HG02885 (cell line): ENCODE results near the gene IFI27L1.

Experiments
- ATAC-seq: cut with Tn5 transposase; IDR thresholded peaks from one replicate; pipeline ENCODE4 v1.9.1; 2021; ENCODE audit warnings: mild to moderate bottlenecking; ENCODE audit not compliant: unreplicated experiment, poor library complexity

IFI27L1 gene

DNA sequence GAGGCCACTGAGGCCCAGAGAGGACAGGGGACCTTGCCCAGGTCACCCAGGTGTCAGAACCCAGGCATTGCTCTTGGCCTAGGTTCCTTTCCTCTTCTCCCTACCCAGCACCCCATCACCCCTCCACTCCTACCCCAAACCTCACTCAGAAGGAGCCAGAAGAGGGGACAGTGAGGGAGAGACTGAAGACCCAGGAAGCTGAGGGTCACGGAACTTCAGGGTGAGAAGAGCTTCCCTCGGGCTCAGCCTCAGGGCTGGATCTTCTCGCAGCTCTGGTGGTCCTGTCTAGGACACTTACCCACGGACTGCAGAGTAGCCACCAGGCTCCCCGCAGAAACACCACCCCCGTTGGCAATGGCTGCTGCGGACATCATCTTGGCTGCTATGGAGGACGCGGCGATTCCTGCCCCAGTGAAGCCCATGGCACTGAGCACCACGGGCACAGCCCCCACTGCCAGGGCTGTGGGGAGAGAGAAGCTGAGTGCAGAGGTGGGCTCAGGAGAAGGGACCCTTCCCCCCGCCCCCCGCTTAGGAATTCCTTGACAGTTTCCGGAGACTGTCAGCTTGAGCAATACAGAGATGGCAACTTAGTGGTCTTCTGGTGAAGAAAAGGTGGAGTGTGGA lies 47.2 kb downstream of the IFI27L1 start:
- no peak for ATAC-seq

DNA sequence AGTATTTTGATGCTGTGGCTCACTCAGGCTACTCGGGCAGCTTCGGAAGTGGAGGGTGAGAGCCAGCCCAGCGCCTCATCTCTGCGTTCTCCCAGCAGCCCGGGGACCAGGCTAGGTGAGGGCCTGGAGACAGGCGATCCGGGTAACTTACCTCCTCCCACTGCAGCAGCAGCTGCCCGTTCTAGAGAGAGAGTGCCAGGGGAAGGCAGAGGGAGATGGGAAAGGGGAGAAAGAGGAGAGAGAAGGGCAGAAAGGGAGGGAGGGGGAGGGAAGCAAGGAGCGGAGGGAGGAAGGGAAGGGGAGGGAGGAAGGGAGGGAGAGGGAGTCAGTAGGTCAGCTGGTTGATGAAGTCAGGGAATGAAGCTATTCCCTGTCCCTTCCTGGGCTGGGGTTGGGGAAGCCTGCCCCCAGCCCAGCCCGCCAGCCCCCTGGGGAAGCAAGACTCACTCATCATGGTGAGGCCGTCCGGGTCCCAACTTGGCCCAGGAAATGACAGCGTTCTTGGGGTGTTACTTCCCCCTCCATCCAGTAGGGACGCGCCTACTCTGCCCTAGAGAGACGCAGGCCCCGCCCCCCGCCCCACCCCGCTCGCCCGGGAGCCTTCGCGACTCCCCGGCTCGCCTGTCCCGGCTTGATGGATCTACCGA lies 48.1 kb downstream of the IFI27L1 start, which contains the start of gene IFI27L2:
Gene IFI27L2, minus strand, starts transcription at position 494 of the 647 bp plus-strand sequence. Its CDS starts 40 bp downstream, at position 454.
- peak; percentile 91 for ATAC-seq

DNA sequence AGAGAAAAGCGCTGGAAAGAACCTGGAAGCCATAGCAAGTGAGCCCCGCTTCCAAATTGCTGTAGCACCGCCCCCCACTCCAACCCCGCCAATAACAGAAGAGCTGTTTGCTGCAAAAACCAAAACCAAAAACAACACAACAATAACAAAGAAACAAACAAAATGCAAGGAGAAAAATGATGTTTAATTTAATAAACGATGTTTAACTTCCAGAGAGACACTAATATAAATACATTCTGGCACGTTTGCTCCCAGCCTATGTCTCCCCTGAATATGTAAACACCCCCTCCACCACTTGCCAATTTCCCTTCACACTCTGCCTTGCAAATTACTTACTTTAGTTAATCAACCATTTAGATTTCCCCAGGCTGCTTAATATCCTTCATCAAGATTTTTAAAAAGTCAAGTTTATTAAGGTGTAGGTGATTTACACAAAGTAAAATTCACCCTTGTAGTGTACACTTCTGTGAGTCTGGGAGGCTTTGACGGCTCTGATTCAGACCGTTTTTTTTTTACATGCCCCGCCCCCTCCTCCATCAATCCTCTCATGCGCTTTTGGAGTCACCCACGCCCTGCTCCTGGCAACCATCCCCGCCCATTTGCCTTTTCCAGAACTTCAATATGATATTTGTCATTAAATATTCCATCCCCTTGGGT lies 48.8 kb downstream of the IFI27L1 start:
- ATAC-seq: no peak

DNA sequence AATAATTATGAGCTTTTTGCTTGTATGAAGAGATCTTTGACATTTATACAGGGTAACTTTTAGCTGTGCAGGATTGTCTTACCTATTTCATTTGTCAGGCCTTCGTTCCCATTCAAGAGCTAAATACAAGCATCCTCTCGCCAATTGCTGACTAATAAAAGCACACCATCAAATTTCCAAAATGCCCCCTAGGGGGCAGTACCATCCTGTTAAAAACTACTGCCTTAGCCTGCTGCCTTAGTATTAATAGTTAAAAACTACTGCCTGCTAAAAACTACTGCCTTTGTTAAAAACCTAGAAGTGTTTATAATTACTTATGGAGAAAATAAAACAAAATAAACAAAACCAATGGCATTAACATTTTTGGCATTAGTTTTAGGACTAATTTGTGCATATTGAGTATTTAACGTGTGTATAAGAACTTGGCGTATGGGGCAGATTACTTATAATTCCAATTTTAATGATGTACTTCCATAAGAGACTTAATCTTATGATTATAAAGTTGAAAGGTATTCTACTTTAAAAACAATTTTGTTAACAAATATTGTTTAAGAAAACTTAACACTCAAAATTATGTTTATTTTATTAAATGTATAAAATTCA lies 51.3 kb downstream of the IFI27L1 start:
- no peak for ATAC-seq

DNA sequence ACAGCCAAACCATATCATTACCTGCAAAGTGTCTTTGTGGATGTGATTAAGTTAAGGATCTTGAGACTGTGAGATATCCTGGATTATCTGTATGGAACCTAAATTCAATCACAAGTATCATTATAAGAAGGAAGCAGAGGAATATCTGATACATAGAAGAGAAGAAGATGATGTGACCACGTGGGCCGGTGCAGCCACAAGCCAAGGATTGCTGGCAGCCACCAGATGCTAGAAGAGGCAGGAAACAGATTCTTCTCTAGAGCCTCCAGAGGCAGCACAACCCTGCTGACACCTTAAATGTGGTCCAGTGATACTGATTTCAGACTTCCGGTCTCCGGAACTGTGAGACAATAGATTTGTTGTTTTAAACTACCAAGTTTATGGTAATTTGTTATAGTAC lies 54.4 kb downstream of the IFI27L1 start:
- no peak for ATAC-seq

DNA sequence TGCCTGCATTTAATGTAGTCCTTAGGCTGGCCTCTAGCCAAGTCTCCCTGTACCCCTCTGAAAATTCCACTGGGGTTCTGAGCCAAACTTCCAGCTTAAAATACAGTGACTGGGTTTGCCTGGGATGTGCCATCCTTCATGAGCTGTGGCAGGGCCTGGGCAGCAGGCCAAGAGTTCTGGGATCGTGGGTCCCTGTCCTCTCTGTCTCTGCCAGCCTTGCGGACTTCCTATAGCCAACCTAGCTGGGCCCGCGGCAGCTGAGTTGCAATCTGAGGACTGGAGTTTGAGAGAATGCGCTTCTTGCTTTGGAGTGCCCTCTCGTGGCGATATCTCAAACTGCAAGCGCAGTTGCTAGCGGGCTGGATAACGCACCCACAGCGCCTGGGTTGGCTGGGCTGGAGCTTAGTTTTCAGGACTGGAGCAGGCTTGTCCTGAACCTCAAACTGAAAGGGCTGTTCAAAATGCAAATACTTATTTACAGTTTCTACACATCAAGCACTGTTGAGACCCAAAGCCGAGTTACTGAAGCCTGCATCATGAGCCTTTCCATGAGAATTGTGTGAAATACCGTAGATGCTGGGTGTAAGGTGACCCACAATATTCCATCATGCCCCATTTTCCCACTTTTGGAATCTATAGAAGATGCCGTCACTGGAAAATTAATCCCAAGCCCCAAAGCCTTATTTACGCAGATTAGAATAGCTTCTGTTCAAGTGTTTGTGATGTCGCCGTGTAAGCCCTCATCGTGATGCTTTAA lies 55.6 kb downstream of the IFI27L1 start:
- peak; percentile 81 for ATAC-seq

DNA sequence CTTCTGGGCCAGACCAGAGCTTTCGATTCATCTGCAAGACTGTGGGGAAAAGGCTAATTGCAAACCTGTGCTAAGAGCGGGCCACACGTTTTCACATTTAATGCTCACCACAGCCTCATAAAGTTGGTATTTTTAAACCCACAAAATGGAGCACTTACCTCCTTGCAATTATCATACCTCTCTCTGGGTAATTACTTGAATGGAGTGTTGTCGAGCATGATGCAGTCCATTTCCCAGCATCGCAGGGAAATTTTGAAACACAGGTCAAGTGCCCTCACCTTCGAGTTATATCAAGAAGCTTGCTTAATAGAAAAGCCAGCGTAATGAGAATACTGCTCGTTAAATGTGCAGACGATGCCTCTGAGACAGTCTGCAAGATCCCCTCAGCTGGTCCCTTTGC lies 57.1 kb downstream of the IFI27L1 start:
- no peak for ATAC-seq

DNA sequence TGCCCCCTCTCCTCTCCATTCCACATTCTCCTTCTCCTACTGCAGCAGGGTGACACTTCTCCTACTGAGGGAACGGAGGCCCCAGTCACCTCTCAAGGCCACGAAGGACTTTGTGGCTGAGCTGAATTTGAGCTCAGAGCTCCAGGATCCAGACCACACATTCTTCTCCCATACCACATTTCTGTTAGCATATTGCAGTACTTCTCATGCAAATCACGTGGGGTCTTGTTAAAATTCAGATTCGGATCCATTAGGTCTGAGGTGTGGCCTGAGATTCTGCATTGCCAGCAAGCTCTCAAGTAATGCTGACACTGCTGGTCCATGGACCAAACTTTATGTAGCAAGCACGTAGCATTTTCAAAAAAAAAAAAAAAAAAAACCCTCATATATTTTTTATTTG lies 57.9 kb downstream of the IFI27L1 start:
- no peak for ATAC-seq

DNA sequence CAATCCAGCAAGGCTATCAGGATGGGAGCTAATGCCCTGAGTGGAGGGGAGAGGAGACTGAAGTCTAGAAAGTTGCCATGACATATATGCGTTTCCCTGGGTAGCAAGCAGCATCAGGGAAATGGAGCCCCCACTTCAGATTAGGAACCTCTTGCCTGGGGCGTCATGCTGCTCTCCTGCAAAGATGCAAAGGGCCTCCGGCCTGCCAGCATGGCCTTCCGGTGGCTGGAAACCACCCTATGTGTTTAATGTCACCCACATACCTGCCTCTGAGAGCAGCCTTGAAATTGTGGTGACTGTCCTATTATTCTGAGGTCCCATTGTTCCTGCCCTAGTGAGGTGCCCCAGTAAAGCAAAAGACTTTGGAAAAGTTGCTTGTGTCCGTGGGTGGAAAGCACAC lies 58.3 kb downstream of the IFI27L1 start:
- ATAC-seq: no peak

DNA sequence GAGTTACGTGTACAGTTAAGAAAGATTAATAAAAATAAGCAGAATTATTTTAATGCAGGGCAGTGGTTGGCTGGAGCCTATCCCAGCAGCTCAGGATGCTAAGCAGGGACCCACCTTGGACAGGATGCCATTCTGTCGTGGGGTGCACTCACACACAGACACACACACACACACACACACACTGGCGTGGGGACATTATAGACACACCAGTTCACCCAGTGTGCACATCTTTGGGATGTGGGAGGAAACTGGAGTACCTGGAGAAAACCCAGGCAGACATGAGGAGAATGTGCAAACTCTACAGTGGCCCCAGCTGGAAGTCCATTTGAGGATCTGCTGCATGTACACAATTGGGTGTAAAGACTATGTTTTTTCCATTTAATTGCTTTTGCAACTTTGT lies 61.1 kb downstream of the IFI27L1 start:
- ATAC-seq: no peak

DNA sequence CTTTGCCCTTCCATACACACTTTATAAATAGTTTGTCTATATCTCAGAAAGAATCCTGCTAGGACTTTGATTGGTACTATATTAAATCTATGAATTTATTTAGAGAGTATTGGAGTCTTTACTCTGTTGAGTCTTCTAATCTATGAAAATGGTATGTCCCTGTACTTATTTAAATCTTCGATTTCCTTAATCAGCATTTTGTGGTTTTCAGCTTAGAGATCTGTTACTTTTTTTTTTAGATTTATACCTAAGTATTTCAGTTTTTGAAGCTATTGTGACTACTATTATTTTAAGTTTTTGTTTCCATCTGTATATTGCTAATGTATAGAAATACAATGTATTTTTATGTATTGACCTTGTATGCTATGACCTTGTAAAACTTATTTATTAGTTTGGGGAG lies 61.7 kb downstream of the IFI27L1 start:
- no peak for ATAC-seq

DNA sequence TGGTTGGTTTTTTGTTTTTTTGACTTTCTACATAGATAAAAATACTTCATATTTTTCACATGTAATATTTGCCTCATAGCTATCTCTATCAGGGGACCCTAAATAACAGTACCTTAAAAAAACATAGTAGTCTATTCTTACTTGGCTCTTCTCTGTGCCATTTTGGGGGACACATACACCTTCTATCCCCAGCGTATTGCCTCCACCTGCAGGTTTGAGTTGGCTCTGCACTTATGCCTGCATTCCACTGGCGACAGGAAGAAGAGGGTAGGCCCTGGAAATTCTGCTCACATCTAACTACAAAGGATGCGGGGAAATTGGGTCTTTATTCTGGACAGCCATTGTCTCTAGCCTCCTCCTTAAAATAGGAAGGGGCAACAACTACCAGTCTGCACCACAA lies 62.1 kb downstream of the IFI27L1 start:
- no peak for ATAC-seq

DNA sequence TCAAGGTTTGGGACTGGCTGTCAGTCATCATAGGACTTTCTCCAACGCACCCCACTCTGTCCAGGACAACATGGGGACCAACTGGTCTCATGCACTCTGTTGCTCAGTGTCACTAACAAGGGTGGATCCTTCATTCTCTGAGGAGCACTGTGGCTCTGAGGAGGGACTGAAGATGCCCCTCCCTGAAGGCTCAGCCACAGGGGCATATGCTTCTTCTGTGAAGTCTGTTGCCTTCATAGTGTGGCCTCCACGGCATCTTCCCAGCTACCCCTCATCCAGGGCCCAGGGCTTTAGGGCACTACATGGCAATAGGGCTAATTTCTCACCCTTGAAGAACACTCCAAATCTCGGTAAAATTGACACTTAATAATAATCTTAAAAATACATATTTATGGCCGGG lies 62.6 kb downstream of the IFI27L1 start:
- ATAC-seq: no peak

DNA sequence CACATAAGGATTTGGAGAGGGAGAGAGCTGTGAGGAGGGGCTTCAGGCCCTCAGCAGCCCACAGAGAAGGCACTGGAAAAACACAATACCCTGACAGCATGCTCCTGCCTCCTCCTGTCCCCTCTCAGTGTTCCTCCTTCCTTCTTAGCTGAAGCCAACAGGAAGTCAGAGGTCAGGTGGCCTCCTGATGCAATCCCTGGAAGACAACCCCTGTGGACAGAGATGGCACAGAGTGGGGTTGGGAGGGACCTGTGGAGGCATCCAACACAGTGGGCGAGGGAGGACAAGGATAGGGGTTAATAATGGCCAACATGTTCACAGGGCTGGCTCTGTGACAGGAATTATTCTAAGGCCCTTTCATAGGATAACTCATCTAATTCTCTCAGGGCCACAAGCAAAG lies 63.7 kb downstream of the IFI27L1 start:
- no peak for ATAC-seq

DNA sequence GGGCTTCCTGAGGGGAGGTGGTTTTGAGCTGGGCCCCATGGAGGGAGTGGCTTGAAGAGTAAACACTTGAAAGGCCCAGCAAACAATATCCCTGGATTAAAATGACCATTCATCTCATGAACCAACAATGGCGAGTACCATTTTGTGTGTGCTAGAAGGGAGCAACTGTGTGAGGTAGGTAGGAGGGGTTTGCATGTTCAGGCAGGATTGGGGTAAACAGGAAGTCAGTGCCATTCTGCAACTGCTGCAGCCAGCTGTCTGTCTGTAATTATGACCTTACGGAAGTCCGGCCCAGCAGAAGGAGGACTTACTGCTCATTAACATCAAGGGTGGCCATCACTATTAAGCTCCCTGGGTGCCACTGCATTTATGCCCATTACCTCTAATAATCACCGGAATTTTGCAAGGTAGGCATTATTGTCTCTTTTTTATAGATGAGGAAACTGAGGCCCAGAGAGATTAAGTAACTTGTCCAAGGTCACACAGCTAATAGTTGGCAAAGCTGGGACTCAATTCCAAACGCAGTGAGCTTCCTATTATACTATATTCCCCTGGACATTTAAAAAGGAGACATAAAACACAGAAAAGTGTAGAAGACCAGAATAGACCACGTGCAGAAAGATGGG lies 64.9 kb downstream of the IFI27L1 start:
- ATAC-seq: no peak
